Immature natural killer cell (primary cell): ENCODE measurements around the gene CRK. TPM values are rescaled to one million over a fixed set of nuclear protein-coding genes. Genes with fewer than 3 reads are reported as not detected.

ENCODE experiments used
- DNase-seq, 3 donors: peaks; one replicate each; pipeline ENCODE4 v3.0.0; 2022; ENCODE audit warnings: mixed read lengths in 1 of 3
- H3K27ac Mint-ChIP-seq, 6 donors: one replicate each; pipeline ENCODE4 v1.8.0; 2020; ENCODE audit warnings: mixed read lengths in 6 of 6, mild to moderate bottlenecking in 5 of 6, inconsistent platforms in 4 of 6, moderate library complexity in 3 of 6
- H3K27me3 Mint-ChIP-seq, 3 donors: one replicate each; pipeline ENCODE4 v1.8.0; 2020 to 2021; ENCODE audit warnings: low read depth in 3 of 3, mild to moderate bottlenecking in 3 of 3, mixed read lengths in 3 of 3, moderate library complexity in 3 of 3, inconsistent platforms in 1 of 3
- H3K36me3 Mint-ChIP-seq, 3 donors: one replicate each; pipeline ENCODE4 v1.8.0; 2020; ENCODE audit warnings: mixed read lengths in 3 of 3, inconsistent platforms in 2 of 3, mild to moderate bottlenecking in 2 of 3
- H3K4me1 Mint-ChIP-seq, 2 donors: one replicate each; pipeline ENCODE4 v1.8.0; 2020; ENCODE audit warnings: inconsistent platforms in 2 of 2, mild to moderate bottlenecking in 2 of 2, mixed read lengths in 2 of 2, moderate library complexity in 1 of 2
- H3K4me3 Mint-ChIP-seq, 5 donors: one replicate each; pipeline ENCODE4 v1.8.0; 2020; ENCODE audit warnings: mild to moderate bottlenecking in 5 of 5, mixed read lengths in 5 of 5, inconsistent platforms in 3 of 5, moderate library complexity in 3 of 5
- H3K9me3 Mint-ChIP-seq, 6 donors: one replicate each; pipeline ENCODE4 v1.8.0; 2020; ENCODE audit warnings: mild to moderate bottlenecking in 6 of 6, mixed read lengths in 6 of 6, inconsistent platforms in 4 of 6, moderate library complexity in 3 of 6
- polyA plus RNA-seq, 3 donors: library from polyadenylated mRNA; unstranded; fragments of 300-500 nt; fragmentation: Illumina TruSeq; gene quantifications; one replicate each; pipeline ENCODE4 v1.2.3, GENCODE V29; 2021

The CRK gene
- polyA plus RNA-seq, 3 donors from 2014 or later, result 10.9 to 20.6 (median 11.1) TPM

DNA sequence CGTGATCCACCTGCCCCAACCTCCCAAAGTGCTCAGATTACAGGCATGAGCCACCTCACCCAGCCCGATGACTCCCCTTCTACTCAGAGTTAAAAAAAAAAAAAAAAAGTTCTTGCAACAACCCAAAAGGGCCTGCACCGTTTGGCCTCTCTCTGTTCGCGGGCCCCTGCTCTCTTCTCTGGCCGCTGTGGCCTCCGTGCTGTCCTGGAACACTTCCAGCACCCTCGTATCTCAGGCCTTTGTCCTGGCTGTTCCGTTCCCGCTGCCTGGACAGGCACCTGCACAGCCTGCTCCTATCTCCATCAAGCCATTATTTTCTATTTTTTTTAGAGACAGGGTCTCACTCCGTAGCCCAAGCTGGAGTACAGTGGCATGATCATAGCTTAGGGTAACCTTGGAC is 25.7 kb upstream of the CRK start:
- DNase-seq, result no peak
- Mint-ChIP-seq H3K27ac (no peak overlapping the region), H3K27me3 (peaks cover 9 to 13% (median 9%) of the 10 kb centered on the region in 3 donors), H3K4me1 (peaks cover 2 to 6% of the 10 kb centered on the region in 2 donors), H3K4me3 (no peak overlapping the region), H3K36me3 (peaks cover 0 to 4% (median 0%) of the 10 kb centered on the region in 3 donors), H3K9me3 (no peaks in the 10 kb centered on the region)

DNA sequence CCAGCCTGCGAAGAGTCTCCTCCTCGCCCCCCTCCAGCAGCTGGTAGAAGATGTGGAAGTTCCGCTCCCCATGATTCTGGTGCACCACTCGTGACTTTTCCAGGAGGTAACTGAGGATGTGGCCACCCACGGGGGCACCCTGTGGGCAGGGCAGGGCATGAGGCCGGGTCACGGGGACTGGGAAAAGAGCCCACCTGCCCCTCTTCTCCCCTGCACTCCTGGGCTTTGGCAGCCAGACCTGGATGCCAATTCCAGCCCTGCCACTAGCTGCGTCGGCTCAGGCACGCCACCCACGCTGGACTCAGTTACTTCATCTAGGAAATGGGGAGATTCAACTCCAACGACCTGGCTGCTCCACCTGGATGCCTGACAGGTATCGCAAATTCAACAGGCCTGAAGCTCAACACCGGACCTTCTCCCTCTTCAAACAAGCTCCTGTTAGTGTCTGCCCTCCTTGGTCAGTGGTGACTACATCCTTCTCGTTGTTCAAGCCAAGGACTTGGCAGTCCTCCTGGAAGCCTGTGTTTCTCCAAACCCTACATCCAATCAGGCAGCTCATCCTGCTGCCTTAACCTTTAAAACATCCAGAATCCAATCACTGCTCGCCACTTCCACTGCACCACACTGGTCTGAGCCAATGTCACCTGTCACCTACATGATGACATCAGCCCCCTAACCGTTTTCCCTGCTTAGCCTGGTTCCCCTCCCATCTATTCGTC is 24.9 kb upstream of the CRK start:
- Mint-ChIP-seq H3K27ac (peak overlapping the region in 1 of 6 donors; percentile 2), H3K4me3 (no peak overlapping the region), H3K4me1 (peaks cover 0 to 4% of the 10 kb centered on the region in 2 donors), H3K36me3 (peaks cover 0 to 4% (median 0%) of the 10 kb centered on the region in 3 donors), H3K9me3 (no peaks in the 10 kb centered on the region), H3K27me3 (peaks cover 5 to 12% (median 9%) of the 10 kb centered on the region in 3 donors)
- no peak for DNase-seq

DNA sequence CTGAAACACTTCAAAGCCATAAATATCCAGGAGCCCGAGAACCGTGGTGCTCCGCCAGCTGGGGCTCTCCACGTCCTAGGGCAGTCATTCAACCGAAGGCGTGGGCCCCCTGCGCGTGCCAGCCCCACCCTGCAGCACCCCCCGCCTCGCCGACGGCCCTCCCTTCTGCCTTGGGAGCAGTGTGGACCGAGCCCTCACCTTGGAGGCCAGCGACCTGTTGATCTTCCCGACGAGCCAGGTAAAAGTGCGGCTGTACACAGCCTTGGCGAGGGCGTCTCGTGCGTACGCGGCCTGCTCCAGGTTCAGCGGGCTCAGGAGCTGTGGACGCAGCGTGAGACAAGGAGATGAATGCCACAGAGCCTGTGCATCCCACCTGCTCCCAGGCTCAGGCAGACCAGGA is 22.4 kb upstream of the CRK start:
- Mint-ChIP-seq H3K27ac (no peak overlapping the region), H3K36me3 (peaks cover 0 to 4% (median 0%) of the 10 kb centered on the region in 3 donors), H3K4me3 (no peak overlapping the region), H3K9me3 (no peaks in the 10 kb centered on the region), H3K27me3 (peaks cover 0 to 12% (median 8%) of the 10 kb centered on the region in 3 donors), H3K4me1 (no peaks in the 10 kb centered on the region)
- no peak for DNase-seq

DNA sequence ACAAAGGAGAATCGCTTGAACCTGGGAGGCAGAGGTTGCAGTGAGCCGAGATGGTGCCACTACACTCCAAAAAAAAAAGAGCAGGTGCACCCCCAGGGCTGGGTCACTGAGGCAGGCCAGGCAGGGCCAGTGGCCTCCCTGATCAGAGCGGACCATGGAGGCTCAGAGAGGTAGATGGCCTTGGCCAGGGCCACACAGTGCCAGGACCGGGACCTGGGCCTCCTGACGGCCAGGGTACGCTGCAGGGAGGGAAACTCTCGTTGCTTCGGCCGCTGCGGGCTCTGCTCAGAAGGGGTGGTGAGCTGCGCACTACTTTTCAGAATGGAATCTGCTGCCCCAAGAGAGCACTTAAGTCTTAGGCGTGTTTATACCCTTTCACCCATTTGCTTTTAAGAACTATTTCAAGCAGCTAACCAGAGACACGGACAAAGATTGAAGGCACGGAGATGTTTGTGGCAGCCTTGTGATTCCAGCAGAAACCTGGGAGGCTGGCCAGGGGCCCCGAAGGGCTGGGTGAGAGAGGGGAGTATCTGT is 19.4 kb upstream of the CRK start:
- no peak overlapping the region for H3K27ac Mint-ChIP-seq

DNA sequence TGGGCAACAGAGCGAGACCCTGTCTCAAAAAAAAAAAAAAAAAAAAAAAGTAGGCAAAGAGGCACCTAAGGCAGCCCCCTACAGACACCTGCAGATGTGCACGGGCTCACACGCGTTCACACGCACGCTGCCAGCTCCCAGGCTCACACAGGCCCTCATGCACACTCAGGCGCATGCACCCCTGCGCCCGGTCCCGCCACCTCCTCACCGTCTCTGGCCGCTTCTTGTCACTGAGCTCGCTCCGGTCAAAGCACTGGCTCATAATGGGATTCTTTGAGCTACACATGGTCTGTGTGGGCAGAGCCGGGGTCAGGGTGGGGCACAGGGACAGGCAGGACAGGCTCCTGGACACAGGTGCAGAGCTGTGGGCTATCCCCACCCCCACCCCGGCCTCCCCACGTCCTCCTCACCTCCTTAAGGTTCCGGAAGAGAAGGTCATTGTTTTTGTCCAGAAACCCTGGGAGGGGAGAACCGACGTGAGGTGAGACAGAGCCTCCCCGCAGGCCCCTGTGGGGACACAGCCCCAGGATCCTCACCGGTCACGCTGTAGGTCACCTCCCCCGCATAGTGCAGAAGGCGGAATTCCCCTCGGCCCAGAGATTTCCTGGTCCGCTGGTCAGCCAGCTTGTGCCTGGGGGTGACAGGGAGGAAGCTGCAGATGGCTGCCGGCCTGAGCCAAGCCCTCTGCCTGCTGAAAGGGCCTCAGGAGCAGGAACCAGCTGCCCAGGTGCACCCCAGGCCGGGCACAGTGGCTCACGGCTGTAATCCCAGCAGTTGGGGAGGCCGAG is 18.6 kb upstream of the CRK start:
- Mint-ChIP-seq H3K4me3 (no peak overlapping the region), H3K27me3 (peaks cover 4 to 12% (median 12%) of the 10 kb centered on the region in 3 donors), H3K27ac (no peak overlapping the region), H3K36me3 (no peaks in the 10 kb centered on the region), H3K4me1 (no peaks in the 10 kb centered on the region), H3K9me3 (no peaks in the 10 kb centered on the region)
- no peak for DNase-seq

More for the DNA sequence above, 19.4 kb upstream of the CRK start:
- peaks cover 4 to 12% (median 12%) of the 10 kb centered on the region in 3 donors for H3K27me3 Mint-ChIP-seq
- no peaks in the 10 kb centered on the region for H3K36me3 Mint-ChIP-seq
- H3K4me3 Mint-ChIP-seq, result no peak overlapping the region
- H3K4me1 Mint-ChIP-seq, result no peaks in the 10 kb centered on the region
- DNase-seq, result no peak
- no peaks in the 10 kb centered on the region for H3K9me3 Mint-ChIP-seq

DNA sequence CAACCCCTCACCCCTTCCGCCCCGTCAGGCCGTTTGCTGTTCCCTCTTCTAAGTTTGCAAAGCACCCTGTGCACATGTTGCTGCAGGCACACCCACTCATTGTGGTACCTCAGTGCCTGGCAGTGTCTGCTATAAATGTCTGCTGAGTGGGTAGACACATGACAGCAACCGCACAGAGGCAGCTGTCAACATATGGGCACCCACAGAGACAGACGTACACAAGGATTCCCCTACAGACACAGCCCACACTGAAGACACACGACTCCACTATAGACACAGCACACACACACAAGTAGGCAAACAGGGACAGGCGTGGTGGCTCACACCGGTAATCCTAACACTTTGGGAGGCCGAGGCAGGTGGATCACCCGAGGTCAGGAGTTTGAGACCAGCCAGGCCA is 17.8 kb upstream of the CRK start:
- DNase-seq, result no peak
- Mint-ChIP-seq H3K27ac (no peak overlapping the region), H3K4me3 (no peak overlapping the region), H3K27me3 (peaks cover 10 to 16% (median 14%) of the 10 kb centered on the region in 3 donors), H3K4me1 (no peaks in the 10 kb centered on the region), H3K36me3 (peaks cover 0 to 6% (median 0%) of the 10 kb centered on the region in 3 donors), H3K9me3 (no peaks in the 10 kb centered on the region)

DNA sequence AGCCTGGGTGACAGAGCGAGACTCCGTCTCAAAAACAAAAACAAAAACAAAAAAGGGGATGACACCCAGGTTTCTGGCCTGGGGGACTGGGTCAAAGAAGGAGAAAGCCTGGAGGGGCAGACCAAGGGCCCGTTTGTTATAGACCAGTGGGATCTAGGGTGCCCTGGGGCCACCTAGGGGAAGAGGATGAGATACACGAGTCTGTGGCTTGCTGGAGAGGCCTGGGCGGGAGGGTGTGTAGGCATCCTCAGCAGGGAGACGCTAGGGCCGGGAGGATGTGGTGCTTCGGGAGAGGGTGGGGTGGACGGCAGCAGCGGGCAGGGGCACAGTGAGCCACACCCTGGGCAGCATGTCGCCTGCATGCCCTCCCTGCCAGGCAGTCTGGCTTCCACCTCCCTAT is 17.1 kb upstream of the CRK start:
- Mint-ChIP-seq H3K4me3 (no peak overlapping the region), H3K27ac (no peak overlapping the region), H3K27me3 (peaks cover 13 to 18% (median 14%) of the 10 kb centered on the region in 3 donors), H3K36me3 (peaks cover 0 to 10% (median 0%) of the 10 kb centered on the region in 3 donors), H3K4me1 (no peaks in the 10 kb centered on the region), H3K9me3 (no peaks in the 10 kb centered on the region)
- no peak for DNase-seq

DNA sequence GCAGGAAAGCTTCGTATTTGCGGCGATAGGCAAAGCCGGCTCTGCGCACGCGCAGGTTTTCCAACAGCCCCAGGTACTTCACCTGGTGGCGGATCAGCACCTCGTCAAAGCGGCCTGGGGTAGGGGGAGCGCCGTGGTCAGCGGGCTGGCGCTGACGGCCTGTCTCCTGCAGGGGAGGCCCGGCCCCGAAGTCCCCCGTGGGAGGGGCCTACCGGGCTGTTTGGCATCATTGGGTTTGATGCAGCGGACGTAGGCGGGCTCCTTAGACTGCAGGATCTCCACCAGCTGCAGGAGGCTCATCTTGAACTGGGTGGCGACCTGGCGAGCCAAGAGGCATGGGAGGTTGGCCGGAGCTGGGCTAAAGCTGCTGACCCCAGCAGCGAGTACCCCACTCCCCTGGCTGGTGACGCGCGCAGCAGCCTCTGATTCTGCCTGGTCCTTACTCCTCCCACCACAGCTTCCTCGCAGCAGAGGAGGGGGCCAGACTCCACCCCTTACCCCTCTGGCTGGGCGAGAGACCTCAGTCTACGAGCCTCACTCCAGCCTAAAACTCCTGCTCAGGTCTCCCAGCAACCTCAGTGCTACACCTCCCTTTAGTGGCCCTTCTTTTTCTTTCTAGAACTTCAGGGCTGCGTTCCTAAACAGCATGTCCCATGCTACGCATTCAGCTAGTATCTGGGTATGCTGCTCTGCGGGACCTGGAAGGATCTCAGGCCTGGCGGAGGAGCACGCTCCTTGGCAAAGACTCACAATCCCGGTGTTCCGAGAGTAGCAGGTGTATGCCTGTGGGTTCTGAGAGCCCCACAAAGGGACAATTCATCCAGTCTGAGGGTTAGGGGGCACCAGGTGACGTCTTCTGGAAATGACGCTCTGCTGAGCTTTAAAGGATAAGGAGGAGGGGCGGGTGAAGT is 16.1 kb upstream of the CRK start:
- H3K4me1 Mint-ChIP-seq, result no peaks in the 10 kb centered on the region
- H3K4me3 Mint-ChIP-seq, result no peak overlapping the region
- no peaks in the 10 kb centered on the region for H3K9me3 Mint-ChIP-seq
- peaks cover 12 to 19% (median 13%) of the 10 kb centered on the region in 3 donors for H3K27me3 Mint-ChIP-seq
- peaks cover 0 to 10% (median 0%) of the 10 kb centered on the region in 3 donors for H3K36me3 Mint-ChIP-seq
- DNase-seq, result no peak
- H3K27ac Mint-ChIP-seq, result no peak overlapping the region

DNA sequence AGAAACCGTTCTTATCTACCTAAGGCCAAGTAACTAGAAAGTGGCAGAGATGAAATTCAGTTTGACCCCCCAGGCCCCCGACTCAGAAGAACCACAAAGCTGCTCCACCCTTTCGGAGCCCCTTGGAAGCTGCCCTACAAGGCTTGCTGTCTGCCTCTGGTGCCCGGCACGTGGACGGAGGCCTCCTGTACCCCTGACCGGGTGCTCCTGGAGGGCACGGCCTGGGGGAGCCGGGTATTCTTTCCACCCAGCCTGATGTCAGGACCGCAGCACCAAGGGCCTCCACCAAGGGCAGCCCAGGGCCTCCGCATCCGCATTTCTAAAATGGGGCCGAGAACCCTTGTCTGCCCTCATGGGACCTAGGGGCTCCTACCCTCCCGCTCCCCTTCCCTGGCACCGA is 15.5 kb upstream of the CRK start:
- Mint-ChIP-seq H3K27me3 (peaks cover 13 to 20% (median 18%) of the 10 kb centered on the region in 3 donors), H3K4me3 (no peak overlapping the region), H3K4me1 (no peaks in the 10 kb centered on the region), H3K27ac (no peak overlapping the region), H3K36me3 (peaks cover 0 to 10% (median 0%) of the 10 kb centered on the region in 3 donors), H3K9me3 (no peaks in the 10 kb centered on the region)
- no peak for DNase-seq

DNA sequence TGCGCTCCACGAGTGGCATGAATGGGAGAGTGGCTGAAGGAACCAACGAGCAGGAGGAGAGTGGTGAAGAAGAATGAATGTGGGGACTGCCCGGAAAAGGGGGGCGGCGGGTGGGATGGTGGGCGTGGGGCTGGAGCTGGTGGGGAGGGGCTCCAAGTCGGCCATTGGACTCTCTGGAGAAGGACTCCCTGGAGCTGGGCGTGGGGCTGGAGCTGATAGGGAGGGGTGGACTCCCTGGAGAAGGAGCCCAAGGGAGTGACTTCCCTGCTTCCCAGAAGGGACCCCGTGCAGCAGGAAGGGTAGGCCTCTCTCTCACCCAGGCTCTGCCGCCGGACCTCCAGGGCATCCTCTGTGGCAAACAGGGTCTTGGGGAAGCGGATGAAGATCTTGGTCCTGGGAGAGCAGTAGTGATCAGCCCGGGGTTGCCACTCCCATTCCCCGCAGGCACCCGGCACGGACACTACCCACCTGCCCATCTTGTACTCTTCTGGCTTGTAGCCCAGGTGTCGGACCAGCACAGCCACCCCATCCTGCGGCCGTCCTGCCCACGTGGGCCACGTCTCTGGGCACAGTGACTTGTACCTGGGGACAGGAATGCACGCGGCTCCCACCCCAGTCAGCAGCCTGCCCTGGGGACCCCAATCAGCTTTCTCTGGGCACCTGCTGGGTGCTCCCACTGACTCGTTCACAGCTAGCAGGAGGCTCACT is 14.9 kb upstream of the CRK start:
- Mint-ChIP-seq H3K4me1 (no peaks in the 10 kb centered on the region), H3K4me3 (no peak overlapping the region), H3K36me3 (peaks cover 0 to 10% (median 0%) of the 10 kb centered on the region in 3 donors), H3K27me3 (peaks cover 13 to 20% (median 19%) of the 10 kb centered on the region in 3 donors), H3K9me3 (no peaks in the 10 kb centered on the region), H3K27ac (no peak overlapping the region)
- no peak for DNase-seq

DNA sequence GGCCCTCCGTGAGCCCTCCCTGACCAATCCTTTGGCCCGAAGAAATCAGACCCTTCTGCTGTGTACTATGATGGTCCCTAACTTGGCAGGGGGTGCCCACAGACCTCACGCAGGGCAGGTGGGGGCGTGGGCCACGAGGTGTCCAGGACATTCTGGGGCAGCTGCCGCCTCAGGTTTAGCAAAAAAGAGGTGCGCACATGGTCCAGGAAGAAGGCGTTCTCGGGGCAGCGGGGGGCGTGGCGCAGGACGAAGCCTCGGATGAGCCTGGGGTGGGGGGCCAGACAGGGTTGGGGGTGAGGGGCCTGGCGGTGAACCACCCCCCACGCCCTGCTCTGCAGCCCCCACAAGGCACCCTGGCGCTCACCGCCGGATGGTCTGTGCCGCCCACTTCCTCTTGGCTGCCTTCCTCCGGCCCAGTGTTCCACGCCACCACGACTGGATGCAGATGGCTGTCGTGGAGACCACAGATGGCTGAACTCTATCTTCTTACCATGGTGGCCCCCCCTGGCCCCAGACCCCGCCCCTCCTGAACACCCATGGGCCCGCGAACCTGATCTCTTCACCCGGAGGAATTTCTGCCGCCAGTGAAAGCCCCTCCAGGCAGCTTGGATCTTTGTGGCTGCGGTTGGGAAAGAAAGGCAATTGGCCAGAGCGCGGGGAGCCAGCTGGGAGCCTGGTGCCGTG is 14.2 kb upstream of the CRK start:
- Mint-ChIP-seq H3K9me3 (no peaks in the 10 kb centered on the region), H3K27me3 (peaks cover 13 to 20% (median 19%) of the 10 kb centered on the region in 3 donors), H3K4me1 (no peaks in the 10 kb centered on the region), H3K36me3 (peaks cover 0 to 10% (median 0%) of the 10 kb centered on the region in 3 donors), H3K27ac (no peak overlapping the region), H3K4me3 (no peak overlapping the region)
- no peak for DNase-seq

DNA sequence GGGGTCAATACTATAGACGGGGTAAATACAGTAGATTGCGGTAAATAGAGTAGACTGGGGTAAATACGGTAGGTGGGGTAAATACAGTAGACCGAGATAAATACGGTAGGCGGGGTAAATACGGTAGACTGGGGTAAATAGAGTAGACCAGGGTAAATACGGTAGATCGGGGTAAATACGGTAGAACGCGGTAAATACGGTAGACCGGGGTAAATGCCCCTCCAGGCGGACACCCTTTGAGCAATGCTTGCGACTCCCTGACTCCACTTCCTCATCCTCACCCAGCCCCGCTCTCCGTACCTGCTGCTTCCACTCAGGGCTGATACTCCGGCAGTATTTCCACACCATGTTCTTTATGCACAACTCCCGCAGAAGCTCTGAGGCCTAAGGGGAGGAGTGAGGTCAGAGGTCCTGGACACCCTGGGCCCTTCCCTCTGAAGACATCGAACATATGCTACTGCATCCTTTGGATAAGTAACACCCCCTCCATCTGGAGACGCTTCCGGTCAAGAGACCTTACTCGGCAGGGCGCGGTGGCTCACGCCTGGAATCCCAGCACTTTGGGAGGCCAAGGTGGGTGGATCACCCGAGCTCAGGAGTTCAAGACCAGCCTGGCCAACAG is 13.3 kb upstream of the CRK start:
- H3K36me3 Mint-ChIP-seq, result peaks cover 0 to 10% (median 0%) of the 10 kb centered on the region in 3 donors
- no peak overlapping the region for H3K27ac Mint-ChIP-seq
- peaks cover 13 to 27% (median 27%) of the 10 kb centered on the region in 3 donors for H3K27me3 Mint-ChIP-seq
- DNase-seq, result no peak
- no peaks in the 10 kb centered on the region for H3K9me3 Mint-ChIP-seq
- no peak overlapping the region for H3K4me3 Mint-ChIP-seq
- H3K4me1 Mint-ChIP-seq, result no peaks in the 10 kb centered on the region
